ENCODE data around the gene SEC24D. TPM values are rescaled to one million over a fixed set of nuclear protein-coding genes. Genes with fewer than 3 reads are reported as not detected.
"Not testable (repeated sequence)": the region's sequence is repeated elsewhere in the genome, so short reads cannot be mapped to it uniquely, and the experiment has no call there.

The SEC24D gene
- total and polyA plus RNA-seq, 2 donors, result 28.9 to 148 TPM

DNA sequence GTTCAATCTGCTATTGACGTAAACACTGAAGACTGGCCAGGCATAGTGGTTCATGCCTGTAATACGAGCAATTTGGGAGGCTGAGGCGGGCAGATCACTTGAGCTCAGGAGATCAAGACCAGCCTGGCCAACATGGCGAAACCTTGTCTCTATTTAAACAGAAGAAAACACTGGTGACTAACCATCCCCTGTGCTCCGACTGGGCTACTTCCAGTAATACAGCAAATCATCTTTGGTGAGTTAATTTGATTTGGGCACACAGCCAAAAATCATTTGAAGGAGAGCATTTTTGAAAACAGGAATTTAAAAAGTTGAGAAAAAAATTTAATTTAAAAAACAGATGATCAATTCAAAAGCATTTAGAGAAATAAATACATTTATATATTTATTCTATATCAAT lies 52.0 kb downstream of the SEC24D start:
- WGBS, result 89% methylated on average over 5 of the region's 5 CpGs
- Histone ChIP-seq H3K4me1 (ENCODE audit: insufficient read depth) (no peaks in the 10 kb centered on the region), H3K36me3 (ENCODE audit: insufficient read depth) (no peaks in the 10 kb centered on the region), H3K27ac (ENCODE audit: low read depth) (no peak overlapping the region), H3K4me3 (ENCODE audit: low read depth, low read length) (no peak overlapping the region)
- no peak for DNase-seq (ENCODE audit: extremely low spot score)

DNA sequence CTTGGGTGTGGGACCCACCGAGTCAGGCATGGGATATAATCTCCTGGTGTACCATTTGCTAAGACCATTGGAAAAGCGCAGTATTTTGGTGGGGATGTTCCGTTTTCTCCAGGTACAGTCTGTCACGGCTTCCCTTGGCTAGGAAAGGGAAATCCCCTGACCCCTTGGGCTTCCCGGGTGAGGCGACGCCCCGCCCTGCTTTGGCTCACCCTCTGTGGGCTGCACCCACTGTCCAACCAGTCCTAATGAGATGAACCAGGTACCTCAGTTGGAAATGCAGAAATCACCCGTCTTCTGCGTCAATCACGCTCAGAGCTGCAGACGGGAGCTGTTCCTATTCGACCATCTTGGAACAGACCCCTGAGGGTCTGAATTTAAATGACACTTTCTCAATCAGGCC lies 53.0 kb downstream of the SEC24D start:
- not testable (repeated sequence) for H3K4me1 ChIP-seq (ENCODE audit: insufficient read depth); H3K36me3 ChIP-seq (ENCODE audit: insufficient read depth); DNase-seq (ENCODE audit: extremely low spot score); H3K4me3 ChIP-seq (ENCODE audit: low read depth, low read length); H3K27ac ChIP-seq (ENCODE audit: low read depth)
- 97% methylated on average over 13 of the region's 13 CpGs for WGBS

DNA sequence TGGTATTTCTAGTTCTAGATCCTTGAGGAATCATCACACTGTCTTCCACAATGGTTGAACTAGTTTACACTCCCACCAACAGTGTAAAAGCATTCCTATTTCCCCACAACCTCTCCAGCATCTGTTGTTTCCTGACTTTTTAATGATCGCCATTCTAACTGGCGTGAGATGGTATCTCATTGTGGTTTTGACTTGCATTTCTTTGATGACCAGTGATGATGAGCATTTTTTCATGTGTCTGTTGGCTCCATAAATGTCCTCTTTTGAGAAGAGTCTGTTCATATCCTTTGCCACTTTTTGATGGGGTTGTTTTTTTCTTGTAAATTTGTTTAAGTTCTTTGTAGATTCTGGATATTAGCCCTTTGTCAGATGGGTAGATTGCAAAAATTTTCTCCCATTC lies 58.3 kb downstream of the SEC24D start:
- WGBS, result 92% methylated on average over 2 of the region's 2 CpGs
- not testable (repeated sequence) for H3K36me3 ChIP-seq (ENCODE audit: insufficient read depth); DNase-seq (ENCODE audit: extremely low spot score); H3K27ac ChIP-seq (ENCODE audit: low read depth); H3K4me3 ChIP-seq (ENCODE audit: low read depth, low read length); H3K4me1 ChIP-seq (ENCODE audit: insufficient read depth)

DNA sequence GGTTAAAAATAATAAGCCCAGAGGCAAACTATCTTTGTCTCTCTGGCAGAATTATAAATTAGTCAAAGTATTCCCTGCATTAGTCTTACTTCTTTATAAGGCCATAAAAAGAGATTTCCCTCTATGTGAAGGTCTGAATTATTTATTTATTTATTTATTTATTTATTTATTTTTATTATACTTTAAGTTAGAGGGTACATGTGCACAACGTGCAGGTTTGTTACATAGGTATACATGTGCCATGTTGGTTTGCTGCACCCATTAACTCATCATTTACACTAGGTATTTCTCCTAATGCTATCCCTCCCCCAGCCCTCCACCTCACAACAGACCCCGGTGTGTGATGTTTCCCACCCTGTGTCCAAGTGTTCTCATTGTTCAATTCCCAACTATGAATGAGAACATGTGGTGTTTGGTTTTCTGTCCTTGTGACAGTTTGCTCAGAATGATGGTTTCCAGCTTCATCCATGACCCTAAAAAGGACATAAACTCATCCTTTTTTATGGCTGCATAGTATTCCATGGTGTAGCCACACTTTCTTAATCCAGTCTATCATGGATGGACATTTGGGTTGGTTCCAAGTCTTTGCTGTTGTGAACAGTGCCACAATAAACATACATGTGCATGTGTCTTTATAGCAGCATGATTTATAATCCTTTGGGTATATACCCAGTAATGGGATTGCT lies 58.8 kb downstream of the SEC24D start:
- not testable (repeated sequence) for H3K36me3 ChIP-seq (ENCODE audit: insufficient read depth); H3K4me1 ChIP-seq (ENCODE audit: insufficient read depth); H3K4me3 ChIP-seq (ENCODE audit: low read depth, low read length); DNase-seq (ENCODE audit: extremely low spot score); H3K27ac ChIP-seq (ENCODE audit: low read depth)
- 80% methylated on average over 2 of the region's 2 CpGs for WGBS

DNA sequence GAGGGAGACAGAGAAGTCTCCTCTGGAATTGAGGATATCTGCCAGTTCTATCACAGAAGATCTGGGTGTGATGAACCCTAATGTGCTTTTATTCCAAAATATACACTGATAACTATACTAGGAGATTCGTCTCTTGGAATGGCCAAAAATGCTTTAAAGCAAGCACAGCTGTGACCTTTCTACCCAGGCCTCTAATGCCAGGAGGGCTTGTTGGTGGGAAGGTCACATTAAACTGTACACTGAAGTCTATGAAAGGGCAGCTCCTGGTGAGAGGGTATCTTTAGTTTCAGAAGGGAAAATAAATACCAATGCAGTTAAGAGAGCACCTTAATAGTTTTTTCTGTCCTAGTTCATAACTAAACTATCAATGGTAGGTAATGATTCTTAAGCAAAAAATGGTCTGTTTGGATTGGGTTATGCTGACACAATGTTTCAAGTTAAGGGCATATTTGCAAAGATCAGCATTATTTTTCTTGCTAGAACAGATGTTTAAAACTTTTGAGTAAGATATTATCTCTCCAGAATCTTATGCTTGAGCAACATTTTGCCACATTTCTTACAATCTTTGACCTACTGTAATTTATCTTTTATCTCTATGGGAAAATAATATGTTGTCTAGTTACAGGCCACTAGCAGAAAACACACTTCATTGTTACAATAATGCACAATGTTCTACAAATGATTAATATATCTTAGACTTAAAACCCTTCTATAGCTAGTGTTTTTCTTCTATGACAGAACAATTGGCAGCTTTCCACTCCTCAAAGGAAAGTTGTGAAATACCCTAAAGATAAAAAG lies 59.6 kb downstream of the SEC24D start:
- no peak overlapping the region for H3K4me3 ChIP-seq (ENCODE audit: low read depth, low read length)
- no peaks in the 10 kb centered on the region for H3K36me3 ChIP-seq (ENCODE audit: insufficient read depth)
- H3K27ac ChIP-seq (ENCODE audit: low read depth), result no peak overlapping the region
- no peaks in the 10 kb centered on the region for H3K4me1 ChIP-seq (ENCODE audit: insufficient read depth)
- WGBS, result 35% methylated on average over 1 of the region's 1 CpG
- DNase-seq (ENCODE audit: extremely low spot score), result no peak

DNA sequence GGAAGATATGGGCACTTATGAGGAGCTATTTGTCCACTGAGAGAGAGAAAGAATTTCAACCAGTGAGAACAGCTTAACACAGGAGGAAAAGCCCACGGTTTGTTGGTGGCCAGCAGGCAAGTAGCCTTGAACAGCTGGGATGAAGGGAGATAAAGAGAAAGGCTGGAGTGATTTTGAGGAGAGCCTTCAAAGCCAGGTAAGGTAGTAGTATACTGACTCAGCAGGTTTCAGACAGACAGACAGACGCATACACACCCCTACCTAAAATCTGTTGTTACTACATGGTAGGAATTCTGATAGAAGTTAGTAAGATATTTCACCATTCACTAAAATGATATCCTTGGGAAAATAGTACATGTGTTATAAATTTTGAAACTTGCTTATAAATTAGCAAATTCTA lies 60.5 kb downstream of the SEC24D start:
- H3K27ac ChIP-seq (ENCODE audit: low read depth), result peak overlapping the region; percentile 16
- H3K4me1 ChIP-seq (ENCODE audit: insufficient read depth), result no peaks in the 10 kb centered on the region
- WGBS, result 78% methylated on average over 2 of the region's 2 CpGs
- DNase-seq (ENCODE audit: extremely low spot score), result no peak
- H3K36me3 ChIP-seq (ENCODE audit: insufficient read depth), result no peaks in the 10 kb centered on the region
- H3K4me3 ChIP-seq (ENCODE audit: low read depth, low read length), result no peak overlapping the region

DNA sequence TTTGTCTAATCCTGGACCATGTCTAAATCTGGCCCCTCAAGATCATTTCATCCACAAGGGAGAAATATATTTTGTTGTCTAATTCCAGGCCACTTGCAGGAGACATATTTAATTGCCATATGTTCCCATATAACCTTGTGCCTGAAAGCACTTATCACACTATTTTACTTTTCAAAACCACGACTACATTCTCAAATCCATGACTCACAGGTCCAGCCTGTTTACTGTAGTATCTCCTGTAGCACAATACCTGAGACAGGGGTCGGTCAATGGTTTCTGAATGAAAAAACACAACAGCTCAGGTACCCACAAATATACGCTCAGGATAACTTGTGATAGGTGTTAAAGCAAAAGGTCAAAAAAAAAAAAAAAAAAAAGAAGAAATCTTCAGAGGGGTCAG lies 60.9 kb downstream of the SEC24D start:
- Histone ChIP-seq H3K36me3 (ENCODE audit: insufficient read depth) (no peaks in the 10 kb centered on the region), H3K4me3 (ENCODE audit: low read depth, low read length) (no peak overlapping the region), H3K4me1 (ENCODE audit: insufficient read depth) (no peaks in the 10 kb centered on the region), H3K27ac (ENCODE audit: low read depth) (no peak overlapping the region)
- DNase-seq (ENCODE audit: extremely low spot score), result no peak
- 79% methylated on average over 3 of the region's 3 CpGs for WGBS

DNA sequence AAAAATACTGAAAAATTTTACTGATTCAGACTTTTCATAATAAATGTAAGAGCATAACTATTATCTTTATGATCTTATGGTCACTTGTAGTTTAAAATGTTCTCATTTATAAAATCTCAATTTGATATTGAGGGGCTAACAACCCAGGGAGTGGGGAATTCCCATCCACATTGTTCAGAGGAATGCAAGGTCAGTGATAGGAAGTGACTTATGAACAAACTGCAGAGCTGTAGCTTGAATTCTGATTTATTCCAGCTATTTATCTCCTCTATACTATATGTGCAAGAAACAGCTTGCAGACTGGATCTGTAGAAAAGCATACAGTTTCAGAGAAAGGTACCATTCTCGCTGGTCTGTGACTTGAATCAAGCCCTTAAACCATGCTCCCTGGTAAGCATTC lies 61.6 kb downstream of the SEC24D start:
- H3K27ac ChIP-seq (ENCODE audit: low read depth), result no peak overlapping the region
- 54% methylated on average over 1 of the region's 1 CpG for WGBS

DNA sequence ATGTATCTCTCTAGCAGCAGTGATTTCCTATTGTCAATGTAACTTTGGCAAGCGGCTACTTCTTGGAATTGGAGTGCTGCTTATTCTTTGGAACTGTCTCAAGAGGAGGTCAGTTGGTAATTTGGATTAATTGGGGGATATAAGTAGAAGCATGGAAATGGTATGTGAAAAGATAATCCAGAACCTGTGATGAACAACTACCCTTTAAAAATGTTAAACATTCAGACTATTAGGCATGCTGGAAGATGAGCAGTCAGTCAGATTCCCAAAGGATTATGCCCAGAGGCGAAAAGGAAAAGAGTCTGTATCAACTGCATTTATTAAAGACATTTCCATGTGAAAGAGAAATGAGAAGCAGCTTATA lies 62.5 kb downstream of the SEC24D start:
- Histone ChIP-seq H3K4me1 (ENCODE audit: insufficient read depth) (no peaks in the 10 kb centered on the region), H3K27ac (ENCODE audit: low read depth) (no peak overlapping the region), H3K4me3 (ENCODE audit: low read depth, low read length) (no peak overlapping the region), H3K36me3 (ENCODE audit: insufficient read depth) (no peaks in the 10 kb centered on the region)
- no peak for DNase-seq (ENCODE audit: extremely low spot score)
- WGBS, result 46% methylated on average over 2 of the region's 2 CpGs

More for the DNA sequence above, 61.6 kb downstream of the SEC24D start:
- H3K36me3 ChIP-seq (ENCODE audit: insufficient read depth), result no peaks in the 10 kb centered on the region
- H3K4me3 ChIP-seq (ENCODE audit: low read depth, low read length), result no peak overlapping the region
- DNase-seq (ENCODE audit: extremely low spot score), result no peak
- no peaks in the 10 kb centered on the region for H3K4me1 ChIP-seq (ENCODE audit: insufficient read depth)

DNA sequence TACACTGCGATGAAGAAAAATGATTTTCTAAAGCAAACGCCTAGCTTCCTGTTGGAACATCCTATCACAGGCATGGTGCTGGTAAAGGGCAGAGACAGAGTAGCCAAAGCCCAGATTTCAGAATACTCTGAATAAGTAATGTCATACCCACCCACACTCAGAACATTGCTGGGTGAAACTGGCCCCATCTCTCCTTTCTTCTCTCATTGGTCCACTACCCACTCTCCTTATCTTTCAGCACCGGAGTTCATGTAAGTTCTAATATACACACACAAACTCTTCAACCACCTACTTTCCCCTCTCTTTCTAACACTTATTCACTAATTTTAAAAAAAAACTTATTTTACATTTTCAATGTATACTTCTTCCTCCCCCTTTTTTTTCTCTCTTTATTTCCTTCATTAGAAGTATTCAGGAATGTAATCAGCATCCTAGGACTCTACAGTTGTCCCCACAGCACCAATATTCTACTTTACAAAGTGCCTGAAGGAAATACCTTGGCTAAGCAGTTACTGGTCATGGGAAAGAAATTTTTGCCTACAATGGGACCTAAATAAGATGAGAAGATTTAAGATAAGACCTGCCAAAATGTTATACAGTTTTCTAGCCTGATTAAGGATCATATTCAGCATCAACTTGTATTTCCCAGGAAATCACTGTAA lies 63.0 kb downstream of the SEC24D start:
- 26% methylated on average over 3 of the region's 3 CpGs for WGBS
- H3K4me3 ChIP-seq (ENCODE audit: low read depth, low read length), result no peak overlapping the region
- H3K36me3 ChIP-seq (ENCODE audit: insufficient read depth), result no peaks in the 10 kb centered on the region
- DNase-seq (ENCODE audit: extremely low spot score), result no peak
- no peak overlapping the region for H3K27ac ChIP-seq (ENCODE audit: low read depth)
- H3K4me1 ChIP-seq (ENCODE audit: insufficient read depth), result no peaks in the 10 kb centered on the region

DNA sequence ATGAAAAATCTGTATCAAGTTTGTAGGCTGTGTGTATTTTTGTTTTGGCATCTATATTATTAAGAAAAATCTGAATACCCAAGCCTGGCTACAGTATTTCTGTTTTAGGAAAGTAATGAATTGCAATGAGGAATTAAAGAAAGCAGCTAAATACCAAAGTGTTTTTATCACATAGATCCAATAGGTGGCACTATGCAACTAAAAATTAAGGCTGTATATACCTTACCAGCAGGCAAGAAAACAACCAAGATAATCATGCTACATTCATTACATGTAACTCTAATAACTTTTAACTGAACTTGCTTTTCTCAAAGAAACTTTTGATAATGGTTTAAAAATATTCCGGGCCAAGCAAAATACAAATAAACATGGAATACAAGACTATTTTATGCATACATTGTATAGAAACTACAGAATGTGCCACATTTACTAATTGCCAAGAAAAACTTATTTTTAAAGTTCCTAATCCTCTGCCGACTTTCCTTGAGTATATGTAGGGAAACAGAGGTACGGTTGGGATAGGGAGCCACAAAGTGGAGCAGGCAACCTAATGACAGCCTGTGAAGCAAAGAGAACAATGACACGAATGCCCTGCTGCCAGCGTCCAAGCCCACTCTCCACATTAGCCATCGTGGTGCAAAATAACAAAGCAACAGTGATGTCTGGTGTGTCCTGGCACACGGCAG lies 63.7 kb downstream of the SEC24D start:
- no peak for DNase-seq (ENCODE audit: extremely low spot score)
- Histone ChIP-seq H3K36me3 (ENCODE audit: insufficient read depth) (no peaks in the 10 kb centered on the region), H3K27ac (ENCODE audit: low read depth) (no peak overlapping the region), H3K4me3 (ENCODE audit: low read depth, low read length) (no peak overlapping the region), H3K4me1 (ENCODE audit: insufficient read depth) (no peaks in the 10 kb centered on the region)
- 30% methylated on average over 7 of the region's 7 CpGs for WGBS

DNA sequence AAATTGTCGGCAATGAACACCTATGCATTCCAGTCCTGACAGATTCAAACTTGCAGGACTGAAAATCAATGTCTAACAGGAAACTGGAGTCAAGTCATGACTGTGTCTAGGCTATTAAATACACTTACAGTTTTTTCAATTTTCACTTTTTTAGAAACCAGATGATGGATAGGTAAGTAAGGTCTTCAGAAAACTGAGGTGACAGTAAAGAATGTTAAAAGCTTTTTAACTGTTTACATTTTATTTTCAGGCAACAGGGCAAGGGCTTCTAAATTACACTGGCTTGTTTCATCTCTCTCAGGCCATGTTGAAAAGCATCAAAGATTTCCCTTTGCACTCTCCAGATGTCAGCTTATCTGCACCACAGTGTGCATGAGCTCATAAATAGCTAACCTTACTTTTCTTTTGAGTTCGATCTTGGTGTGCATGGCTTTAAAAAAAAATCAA lies 65.2 kb downstream of the SEC24D start:
- H3K4me3 ChIP-seq (ENCODE audit: low read depth, low read length), result no peak overlapping the region
- H3K27ac ChIP-seq (ENCODE audit: low read depth), result peak overlapping the region; percentile 10
- no peaks in the 10 kb centered on the region for H3K36me3 ChIP-seq (ENCODE audit: insufficient read depth)
- H3K4me1 ChIP-seq (ENCODE audit: insufficient read depth), result no peaks in the 10 kb centered on the region
- no peak for DNase-seq (ENCODE audit: extremely low spot score)
- WGBS, result 26% methylated on average over 2 of the region's 2 CpGs

DNA sequence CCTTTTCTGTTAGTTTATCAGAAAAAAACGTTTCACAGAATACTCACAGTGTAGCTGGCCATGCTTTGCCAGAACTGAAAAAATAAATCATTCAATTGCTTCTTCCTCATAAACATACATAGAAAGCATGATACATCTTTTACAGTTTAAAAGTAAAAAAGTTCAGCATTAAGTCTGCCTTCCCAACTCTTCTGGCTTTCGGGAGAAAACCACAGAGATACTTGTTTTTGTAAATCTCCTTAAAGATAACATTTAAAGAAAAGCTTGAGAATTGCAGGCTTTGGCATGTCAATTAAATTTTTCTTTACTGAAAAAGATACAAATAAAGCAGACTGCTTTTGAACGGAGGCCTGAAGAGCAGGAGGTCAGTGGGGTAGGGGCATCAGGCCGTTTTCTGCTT lies 66.8 kb downstream of the SEC24D start:
- H3K4me3 ChIP-seq (ENCODE audit: low read depth, low read length), result no peak overlapping the region
- H3K4me1 ChIP-seq (ENCODE audit: insufficient read depth), result no peaks in the 10 kb centered on the region
- no peaks in the 10 kb centered on the region for H3K36me3 ChIP-seq (ENCODE audit: insufficient read depth)
- DNase-seq (ENCODE audit: extremely low spot score), result no peak
- WGBS, result 22% methylated on average over 4 of the region's 4 CpGs
- peak overlapping the region; percentile 32 for H3K27ac ChIP-seq (ENCODE audit: low read depth)
